K562 (cell line): Measurements from ENCODE around the gene HOATZ. TPM values are rescaled to one million over a fixed set of nuclear protein-coding genes. Genes with fewer than 3 reads are reported as not detected.

Source experiments
- ATAC-seq: fragments of 200-7000 bp; cut with Tn5 transposase; 3 replicates; pipeline ENCODE4 v1.9.1; 2020; ENCODE audit warnings: moderate library complexity
- BruUV-seq: library from RNA; stranded (reverse); fragments of 400-500 nt; replicated peaks from 2 replicates; lab custom pipeline; 2021; lab: Mats Ljungman, UMichigan
- CTCF ChIA-PET: fragments of 300-600 bp; formaldehyde crosslinking; extraction: SDS; loops from one replicate; lab custom pipeline; 2021; ENCODE audit warnings: low intra/inter-chr PET ratio; lab: Yijun Ruan, JAX
- POLR2A ChIA-PET: fragments of 300-600, 350-650 bp; sonication (Branson Sonifier 250); formaldehyde crosslinking; extraction: SDS; loops from one replicate; lab custom pipeline; 2021; ENCODE audit warnings: antibody characterized with exemption, inconsistent platforms; lab: Yijun Ruan, JAX
- DNase-seq, 4 experiments: peaks; one replicate each; pipeline versions ENCODE4 v3.0.0 to v3.0.0-alpha.2; 2011 to 2018; ENCODE audit warnings: low spot score in 3 of 4, mixed read lengths in 3 of 4; ENCODE audit errors: extremely low read depth in 1 of 4
- FAIRE-seq: peaks from 2 replicates; lab custom pipeline; 2011; peaks lifted over from hg19 to GRCh38; lab: Jason Lieb, UNC
- H2AFZ ChIP-seq: 2 replicates; pipeline ENCODE4 v1.6.0; 2011; ENCODE audit warnings: low read depth, low read length, control low read depth, inconsistent platforms
- H3K27ac ChIP-seq: fragments of 200-600 bp; 3 replicates; pipeline ENCODE4 v1.8.0; 2011; ENCODE audit warnings: low read depth, mild to moderate bottlenecking, control low read depth, inconsistent platforms, low read length, moderate library complexity, mixed read lengths; ENCODE audit errors: extremely low read depth
- H3K27me3 ChIP-seq, 2 experiments: fragments of 300-600 bp in 1 of 2; 2 replicates in 1 of 2; 3 replicates in 1 of 2; pipeline versions ENCODE4 v1.6.0 to v1.8.0; 2011; ENCODE audit warnings: inconsistent platforms in 2 of 2, low read length in 2 of 2, mild to moderate bottlenecking in 1 of 2, mixed read lengths in 1 of 2, moderate library complexity in 1 of 2; ENCODE audit not compliant: control insufficient read depth in 2 of 2, insufficient read depth in 2 of 2
- H3K36me3 ChIP-seq: fragments of 300-600 bp; 3 replicates; pipeline ENCODE4 v1.8.0; 2011; ENCODE audit warnings: mild to moderate bottlenecking, low read length, inconsistent platforms; ENCODE audit not compliant: control insufficient read depth, insufficient read depth
- H3K4me1 ChIP-seq, 2 experiments: fragments of 200-600 bp in 1 of 2; replicated peaks in 1 of 2; 2 replicates in 1 of 2; 3 replicates in 1 of 2; pipeline versions ENCODE4 v1.5.1 to v1.8.0; 2011; ENCODE audit warnings: inconsistent platforms in 2 of 2, low read length in 2 of 2, mild to moderate bottlenecking in 1 of 2, mixed read lengths in 1 of 2, moderate library complexity in 1 of 2; ENCODE audit not compliant: control insufficient read depth in 2 of 2, insufficient read depth in 2 of 2
- H3K4me2 ChIP-seq: 2 replicates; pipeline ENCODE4 v1.6.1; 2011; ENCODE audit warnings: low read length, control low read depth, inconsistent platforms, mixed read lengths; ENCODE audit not compliant: insufficient read depth
- H3K4me3 ChIP-seq: fragments of 200-600 bp; sonication (generic), shearing (Covaris generic); 2 replicates; pipeline ENCODE4 v1.5.1; 2016; ENCODE audit warnings: control low read depth, inconsistent platforms
- H3K79me2 ChIP-seq: fragments of 200-600 bp; 3 replicates; pipeline ENCODE4 v1.8.0; 2011; ENCODE audit warnings: low read length, inconsistent platforms; ENCODE audit not compliant: control insufficient read depth, insufficient read depth
- H3K9ac ChIP-seq, 2 experiments: 2 replicates each; pipeline versions ENCODE4 v1.6.0 to v1.6.1; 2011; ENCODE audit warnings: low read depth in 2 of 2, low read length in 2 of 2, control low read depth in 1 of 2, inconsistent platforms in 1 of 2, mild to moderate bottlenecking in 1 of 2, mixed read lengths in 1 of 2; ENCODE audit not compliant: insufficient read depth in 1 of 2
- H3K9me1 ChIP-seq: one replicate; pipeline ENCODE4 v1.6.0; 2011; ENCODE audit warnings: inconsistent platforms, mild to moderate bottlenecking, low read length, moderate library complexity; ENCODE audit not compliant: control insufficient read depth, insufficient read depth
- H3K9me3 ChIP-seq: replicated peaks from 2 replicates; pipeline ENCODE4 v1.5.1; 2011; ENCODE audit warnings: low read depth, low read length, inconsistent platforms; ENCODE audit not compliant: control insufficient read depth, insufficient read depth
- H4K20me1 ChIP-seq: replicated peaks from 2 replicates; pipeline ENCODE4 v1.6.1; 2011; ENCODE audit warnings: low read length, inconsistent platforms, mixed read lengths; ENCODE audit not compliant: control insufficient read depth, insufficient read depth
- E4F1 ChIP-seq: fragments of 250-450 bp; sonication (Bioruptor Pico); IDR thresholded peaks from 2 replicates; pipeline ENCODE4 v1.5.0; 2021; ENCODE audit warnings: mild to moderate bottlenecking, borderline replicate concordance
- RAD51 ChIP-seq: fragments of 450-650 bp; IDR thresholded peaks from 2 replicates; pipeline ENCODE4 v1.7.1; 2016; ENCODE audit warnings: low read depth, mild to moderate bottlenecking, borderline replicate concordance
- TAF1 ChIP-seq: IDR thresholded peaks from 2 replicates; pipeline ENCODE4 v1.6.1; 2011; ENCODE audit warnings: mild to moderate bottlenecking, low read length, moderate library complexity; ENCODE audit not compliant: insufficient read depth, control insufficient read depth, severe bottlenecking; ENCODE audit errors: extremely low read depth
- TARDBP ChIP-seq: fragments of 450-650 bp; IDR thresholded peaks from 2 replicates; pipeline ENCODE4 v1.6.1; 2016
- ZBTB49 ChIP-seq: sonication (generic); formaldehyde crosslinking; IDR thresholded peaks from 2 replicates; pipeline ENCODE4 v1.8.0; 2022; ENCODE audit warnings: missing genetic modification reagents, mild to moderate bottlenecking, borderline replicate concordance
- ZNF449 ChIP-seq: fragments of 250-450 bp; sonication (Bioruptor Pico); IDR thresholded peaks from 2 replicates; pipeline ENCODE4 v1.8.0; 2022; ENCODE audit warnings: moderate library complexity, mild to moderate bottlenecking, inconsistent platforms
- WGBS: fragments of 100-300 bp; shearing (Covaris generic); methylation state at CpG from one replicate; pipeline ENCODE4 v1.1.6; 2016; ENCODE audit warnings: low coverage, mixed read lengths; ENCODE audit not compliant: insufficient coverage; ENCODE audit errors: missing lambda C conversion rate; 5-methylcytosine and 5-hydroxymethylcytosine counted together
- in situ Hi-C: fragments of 300-500 bp; cut with MboI; formaldehyde crosslinking; loops from 4 replicates; pipeline ENCODE4 v1.15.0; 2018; ENCODE audit warnings: inconsistent platforms, mixed read lengths
- intact Hi-C: fragments of 100-400 bp; cut with micrococcal nuclease; formaldehyde crosslinking; loops from 2 replicates; pipeline ENCODE4 v1.14.2; 2022
- polyA plus RNA-seq, 8 experiments: library from polyadenylated mRNA; depleted of rRNA in 4 of 8; stranded (reverse) in 5 of 8; unstranded in 3 of 8; fragments of >200 nt; fragmentation: Nextera tagmentation in 2 of 8; fragmentation: Illumina TruSeq in 1 of 8; extraction: Ambion mirVana in 2 of 8; extraction: Trizol in 1 of 8; gene quantifications; 2 replicates each; pipeline versions ENCODE4 v1.2.1 to v1.2.3, GENCODE V29; 2011 to 2014; ENCODE audit warnings: inconsistent platforms in 1 of 8, missing spikeins in 1 of 8
- total RNA-seq, 7 experiments: library from RNA; depleted of rRNA in 6 of 7; stranded (reverse); fragments of >200 nt in 6 of 7; fragmentation: Illumina TruSeq in 2 of 7; extraction: Trizol in 2 of 7; gene quantifications; 2 replicates each; pipeline versions ENCODE4 v1.2.1 to v1.2.3, GENCODE V29; 2011 to 2021; ENCODE audit warnings: low replicate concordance in 1 of 7

Gene HOATZ
- total and polyA plus RNA-seq, 9 of the 15 experiments (the other 6 are each of a cell fraction or from before 2014, with no cell fraction given), result not detected

GRCh38 chr11:111502611-111503010 is 12.0 kb upstream of the HOATZ start:
- in situ Hi-C loops, result no loop called here

More at GRCh38 chr11:111502611-111503010, 12.0 kb upstream of the HOATZ start:
- no peak overlapping the region for H3K4me2 ChIP-seq
- intact Hi-C loops, result no loop called here
- POLR2A ChIA-PET, result no interaction called here
- H3K27ac ChIP-seq, result no peak overlapping the region
- BruUV-seq, result no TSS peak
- H3K27me3 ChIP-seq, result no peaks in the 10 kb centered on the region
- H2AFZ ChIP-seq, result no peak overlapping the region
- ATAC-seq, result no peak
- H3K9me3 ChIP-seq, result no peaks in the 10 kb centered on the region
- H3K9me1 ChIP-seq, result no peaks in the 10 kb centered on the region
- WGBS, result 5% methylated on average over 1 of the region's 1 CpG
- no peaks in the 10 kb centered on the region for H3K4me1 ChIP-seq
- H3K9ac ChIP-seq, result no peak overlapping the region
- CTCF ChIA-PET, result no interaction called here
- H4K20me1 ChIP-seq, result no peaks in the 10 kb centered on the region
- TF ChIP-seq RAD51 (no peak), TAF1 (no peak), ZNF449 (no peak), TARDBP (no peak), ZBTB49 (CRISPR knock-in tag) (no peak), E4F1 (no peak)
- no peaks in the 10 kb centered on the region for H3K36me3 ChIP-seq
- H3K4me3 ChIP-seq, result no peak overlapping the region
- no peak for DNase-seq
- no peak for FAIRE-seq
- H3K79me2 ChIP-seq, result no peaks in the 10 kb centered on the region
